H1 (cell line): ENCODE measurements around the gene UBE4B. TPM values are rescaled to one million over a fixed set of nuclear protein-coding genes. Genes with fewer than 3 reads are reported as not detected.

ENCODE experiments used
- CTCF ChIA-PET: fragments of 300-600 bp; sonication (Branson Sonifier 250); formaldehyde crosslinking; loops from one replicate; lab custom pipeline; 2021; ENCODE audit not compliant: partially characterized antibody; lab: Charles Lee
- POLR2A ChIA-PET: fragments of 300-600 bp; sonication (Branson Sonifier 250); formaldehyde crosslinking; loops from one replicate; lab custom pipeline; 2021; ENCODE audit warnings: inconsistent platforms; ENCODE audit not compliant: partially characterized antibody; lab: Charles Lee
- DNase-seq, 2 experiments: peaks; one replicate each; pipeline versions ENCODE4 v3.0.0 to v3.0.0-alpha.2; 2010 to 2022; ENCODE audit warnings: low spot score in 2 of 2, low read depth in 1 of 2, mixed read lengths in 1 of 2
- FAIRE-seq: peaks from 2 replicates; lab custom pipeline; 2011; peaks lifted over from hg19 to GRCh38; lab: Jason Lieb, UNC
- H2AFZ ChIP-seq: 2 replicates; pipeline ENCODE4 v1.8.1; 2012; ENCODE audit warnings: low read length, inconsistent platforms
- H2AK5ac ChIP-seq: 2 replicates; pipeline ENCODE4 v1.6.1; 2013; ENCODE audit warnings: low read depth, low read length
- H2BK120ac ChIP-seq: replicated peaks from 2 replicates; pipeline ENCODE3; 2013; ENCODE audit warnings: low read depth, low read length, inconsistent platforms
- H2BK12ac ChIP-seq: 2 replicates; pipeline ENCODE4 v1.6.1; 2013; ENCODE audit warnings: low read depth, low read length
- H2BK15ac ChIP-seq: 2 replicates; pipeline ENCODE4 v1.6.1; 2013; ENCODE audit warnings: low read length
- H2BK20ac ChIP-seq: 2 replicates; pipeline ENCODE4 v1.6.1; 2013; ENCODE audit warnings: low read length
- H2BK5ac ChIP-seq: 2 replicates; pipeline ENCODE4 v1.6.1; 2013; ENCODE audit warnings: low read depth, low read length
- H3K14ac ChIP-seq: 2 replicates; pipeline ENCODE4 v1.6.1; 2013; ENCODE audit warnings: inconsistent platforms; ENCODE audit not compliant: insufficient read length
- H3K18ac ChIP-seq: 2 replicates; pipeline ENCODE4 v1.6.1; 2013; ENCODE audit warnings: low read length; ENCODE audit errors: extremely low read depth
- H3K23ac ChIP-seq: 2 replicates; pipeline ENCODE4 v1.6.1; 2013; ENCODE audit warnings: inconsistent platforms; ENCODE audit not compliant: insufficient read length
- H3K23me2 ChIP-seq: 2 replicates; pipeline ENCODE4 v1.6.1; 2013; ENCODE audit warnings: low read depth, low read length
- H3K27ac ChIP-seq: 2 replicates; pipeline ENCODE4 v1.6.1; 2011; ENCODE audit warnings: low read depth, low read length, inconsistent platforms
- H3K27me3 ChIP-seq, 4 experiments: replicated peaks in 1 of 4; 1 replicate in 1 of 4; 2 replicates in 3 of 4; pipeline versions ENCODE4 v1.6.1 to v1.8.1; 2011 to 2013; ENCODE audit warnings: low read length in 3 of 4, mild to moderate bottlenecking in 3 of 4, inconsistent platforms in 2 of 4, mixed read lengths in 2 of 4, moderate library complexity in 1 of 4; ENCODE audit not compliant: control insufficient read depth in 3 of 4, insufficient read depth in 3 of 4; ENCODE audit errors: extremely low read depth in 1 of 4
- H3K36me3 ChIP-seq, 4 experiments: 2 replicates each; pipeline versions ENCODE4 v1.6.1 to v1.8.1; 2011 to 2013; ENCODE audit warnings: mild to moderate bottlenecking in 4 of 4, low read length in 3 of 4, moderate library complexity in 2 of 4, control low read depth in 1 of 4, inconsistent platforms in 1 of 4; ENCODE audit not compliant: insufficient read depth in 4 of 4, control insufficient read depth in 2 of 4
- H3K4ac ChIP-seq: replicated peaks from 2 replicates; pipeline ENCODE3; 2013; ENCODE audit warnings: low read length, low read depth, mixed read lengths, inconsistent platforms; ENCODE audit not compliant: insufficient read length
- H3K4me1 ChIP-seq, 4 experiments: replicated peaks in 1 of 4; 1 replicate in 1 of 4; 2 replicates in 3 of 4; pipeline versions ENCODE4 v1.6.1 to v1.8.1; 2011 to 2013; ENCODE audit warnings: low read length in 3 of 4, inconsistent platforms in 2 of 4, mixed read lengths in 1 of 4; ENCODE audit not compliant: insufficient read depth in 4 of 4, control insufficient read depth in 3 of 4
- H3K4me2 ChIP-seq, 2 experiments: 2 replicates each; pipeline versions ENCODE4 v1.6.1 to v1.8.1; 2011 to 2013; ENCODE audit warnings: low read depth in 2 of 2, low read length in 2 of 2, control low read depth in 1 of 2, inconsistent platforms in 1 of 2, mild to moderate bottlenecking in 1 of 2; ENCODE audit not compliant: insufficient read depth in 1 of 2
- H3K4me3 ChIP-seq, 4 experiments: fragments of 200-600, 300-600 bp in 1 of 4; sonication (generic), shearing (Covaris generic), sonication (Bioruptor Twin) in 1 of 4; 2 replicates each; pipeline versions ENCODE4 v1.5.1 to v1.8.1; 2011 to 2016; ENCODE audit warnings: low read length in 4 of 4, low read depth in 3 of 4, control low read depth in 2 of 4, inconsistent platforms in 2 of 4, mild to moderate bottlenecking in 2 of 4, mixed read lengths in 1 of 4, moderate library complexity in 1 of 4; ENCODE audit not compliant: insufficient read depth in 2 of 4; ENCODE audit errors: extremely low read depth in 1 of 4
- H3K56ac ChIP-seq: replicated peaks from 2 replicates; pipeline ENCODE3; 2013; ENCODE audit warnings: low read depth, mild to moderate bottlenecking, mixed read lengths, low read length, inconsistent platforms; ENCODE audit not compliant: insufficient read length
- H3K79me1 ChIP-seq: 2 replicates; pipeline ENCODE4 v1.6.1; 2013; ENCODE audit warnings: low read depth, low read length, control low read depth
- H3K79me2 ChIP-seq, 2 experiments: 2 replicates each; pipeline versions ENCODE4 v1.6.1 to v1.8.1; 2012 to 2013; ENCODE audit warnings: low read length in 2 of 2, mild to moderate bottlenecking in 2 of 2, inconsistent platforms in 1 of 2; ENCODE audit not compliant: insufficient read depth in 2 of 2, control insufficient read depth in 1 of 2
- H3K9ac ChIP-seq, 4 experiments: replicated peaks in 1 of 4; 1 replicate in 1 of 4; 2 replicates in 3 of 4; pipeline versions ENCODE4 v1.6.1 to v1.8.1; 2011 to 2013; ENCODE audit warnings: low read depth in 3 of 4, low read length in 3 of 4, control low read depth in 2 of 4, mild to moderate bottlenecking in 2 of 4, moderate library complexity in 2 of 4, inconsistent platforms in 1 of 4; ENCODE audit errors: extremely low read depth in 1 of 4
- H3K9me3 ChIP-seq, 2 experiments: 2 replicates each; pipeline versions ENCODE4 v1.6.1 to v1.8.1; 2012 to 2013; ENCODE audit warnings: mild to moderate bottlenecking in 2 of 2, moderate library complexity in 2 of 2, control low read depth in 1 of 2, inconsistent platforms in 1 of 2, low read depth in 1 of 2, low read length in 1 of 2, mixed read lengths in 1 of 2; ENCODE audit not compliant: insufficient read depth in 2 of 2
- H4K20me1 ChIP-seq, 2 experiments: replicated peaks in 1 of 2; 2 replicates each; pipeline versions ENCODE3 to v1.8.1; 2011 to 2013; ENCODE audit warnings: inconsistent platforms in 2 of 2, low read length in 2 of 2, mild to moderate bottlenecking in 1 of 2; ENCODE audit not compliant: insufficient read depth in 2 of 2, control insufficient read depth in 1 of 2
- H4K5ac ChIP-seq: 2 replicates; pipeline ENCODE4 v1.6.1; 2013; ENCODE audit warnings: low read length, low read depth, mixed read lengths, inconsistent platforms; ENCODE audit not compliant: insufficient read length
- H4K8ac ChIP-seq: 2 replicates; pipeline ENCODE4 v1.8.0; 2013; ENCODE audit warnings: mild to moderate bottlenecking, moderate library complexity, low read length, inconsistent platforms; ENCODE audit not compliant: insufficient read depth; ENCODE audit errors: extremely low read depth
- H4K91ac ChIP-seq: replicated peaks from 2 replicates; pipeline ENCODE3; 2013; ENCODE audit warnings: low read length, mixed read lengths, inconsistent platforms; ENCODE audit not compliant: insufficient read length
- EZH2 ChIP-seq: fragments of 200-600 bp; sonication (generic); IDR thresholded peaks from 2 replicates; pipeline ENCODE4 v1.7.1; 2012; ENCODE audit warnings: low read depth, mild to moderate bottlenecking, moderate library complexity, low read length, inconsistent platforms; ENCODE audit not compliant: severe bottlenecking
- KDM1A ChIP-seq: fragments of 200-600, 300-600 bp; sonication (generic); IDR thresholded peaks from 2 replicates; pipeline ENCODE4 v1.7.1; 2016; ENCODE audit warnings: mild to moderate bottlenecking, low read length, borderline replicate concordance
- KDM5A ChIP-seq: fragments of 200-600 bp; IDR thresholded peaks from 2 replicates; pipeline ENCODE4 v1.7.1; 2012; ENCODE audit warnings: mild to moderate bottlenecking, low read length, inconsistent platforms, mixed read lengths
- NANOG ChIP-seq: IDR thresholded peaks from 2 replicates; pipeline ENCODE4 v1.6.1; 2011; ENCODE audit warnings: low read length, low read depth, mild to moderate bottlenecking, inconsistent platforms; ENCODE audit not compliant: insufficient read depth, poor library complexity, severe bottlenecking
- POLR2A ChIP-seq, 2 experiments: IDR thresholded peaks; 1 replicate in 1 of 2; 2 replicates in 1 of 2; pipeline ENCODE4 v1.6.1; 2011; ENCODE audit warnings: low read depth in 2 of 2, low read length in 2 of 2, mild to moderate bottlenecking in 2 of 2; ENCODE audit errors: control extremely low read depth in 1 of 2
- TAF7 ChIP-seq: optimal IDR thresholded peaks from 2 replicates; pipeline ENCODE3; 2011; ENCODE audit warnings: low read depth, mild to moderate bottlenecking, inconsistent platforms, low read length, moderate library complexity, borderline replicate concordance
- WGBS, 2 experiments: shearing (Covaris generic) in 1 of 2; methylation state at CpG; one replicate each; pipeline versions ENCODE4 v1.1.6 to v1.1.7; 2013 to 2015; ENCODE audit warnings: low lambda C conversion rate in 2 of 2, mixed read lengths in 2 of 2, inconsistent platforms in 1 of 2, low coverage in 1 of 2, missing lambda C conversion rate in 1 of 2; ENCODE audit not compliant: insufficient replicate concordance in 2 of 2, insufficient coverage in 1 of 2, insufficient read length in 1 of 2; ENCODE audit errors: extremely low coverage in 1 of 2, missing lambda C conversion rate in 1 of 2; 5-methylcytosine and 5-hydroxymethylcytosine counted together
- polyA plus RNA-seq, 7 experiments: library from polyadenylated mRNA; depleted of rRNA in 3 of 7; stranded (reverse) in 5 of 7; unstranded in 2 of 7; fragments of >200 nt in 5 of 7; fragments of 200-250 nt in 2 of 7; gene quantifications; 1 replicate in 5 of 7; 2 replicates in 1 of 7; 4 replicates in 1 of 7; pipeline versions ENCODE4 v1.2.1 to v1.2.3, GENCODE V29; 2011 to 2013; ENCODE audit warnings: missing spikeins in 2 of 7, mixed read lengths in 2 of 7
- total RNA-seq: library from RNA; stranded (reverse); fragmentation: NEBNext Ultra II Directional; extraction: Animal tissue kit (Norgen Biotek cat#: 25700); gene quantifications from 2 replicates; pipeline ENCODE4 v1.2.1, GENCODE V29; 2021
- TF ChIP-seq, protein P1 (sequence below), 3 experiments: IDR thresholded peaks; 1 replicate in 2 of 3; 2 replicates in 1 of 3; pipeline versions ENCODE4 v1.5.1 to v1.6.1; 2011; ENCODE audit warnings: low read length in 3 of 3, mild to moderate bottlenecking in 3 of 3, inconsistent platforms in 2 of 3, low read depth in 1 of 3, moderate library complexity in 1 of 3; ENCODE audit not compliant: insufficient read depth in 1 of 3; ENCODE audit errors: control extremely low read depth in 1 of 3

The UBE4B gene
- total and polyA plus RNA-seq, 2 of the 8 experiments (the other 6 are each of a cell fraction or from before 2014, with no cell fraction given): 24.5 to 90.1 TPM

DNA sequence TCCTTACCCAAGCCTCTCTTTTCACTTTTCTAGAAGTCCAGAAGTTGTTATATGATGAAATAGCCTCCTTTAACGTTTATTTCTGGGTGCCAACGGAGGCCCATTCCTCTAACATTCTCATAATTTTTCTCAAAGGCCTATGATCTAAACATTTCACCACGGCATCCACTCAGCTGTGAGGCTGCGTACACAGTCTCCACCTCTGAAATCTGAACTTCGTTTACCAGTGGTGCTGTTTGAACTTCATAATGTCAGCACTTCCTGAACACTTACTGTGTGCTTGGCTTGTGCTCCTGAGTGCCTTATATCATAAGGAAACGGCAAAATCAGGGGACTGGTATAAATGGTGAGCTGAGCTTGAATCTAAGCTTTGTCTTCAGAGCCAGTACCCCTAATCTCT is 47.8 kb upstream of the UBE4B start:
- Histone ChIP-seq H2BK120ac (no peak overlapping the region), H4K5ac (no peak overlapping the region), H4K8ac (no peak overlapping the region), H2BK15ac (no peak overlapping the region), H2BK20ac (no peak overlapping the region), H3K9ac (no peak overlapping the region), H3K56ac (no peak overlapping the region), H3K14ac (no peak overlapping the region), H3K9me3 (no peaks in the 10 kb centered on the region), H2BK5ac (no peak overlapping the region), H4K91ac (no peak overlapping the region), H4K20me1 (no peaks in the 10 kb centered on the region), H3K79me1 (no peaks in the 10 kb centered on the region), H3K18ac (no peak overlapping the region), H3K4me3 (no peak overlapping the region), H3K36me3 (no peaks in the 10 kb centered on the region), H3K4ac (no peak overlapping the region), H3K4me1 (no peaks in the 10 kb centered on the region), H3K23me2 (no peaks in the 10 kb centered on the region)
- ChIA-PET POLR2A (no interaction called here), CTCF (no interaction called here)
- FAIRE-seq (no peak), DNase-seq (no peak)
- 76% methylated on average over 6 of the region's 6 CpGs; no CpG with 5 or more reads in 1 of the 2 experiments for WGBS, 2 experiments
- no peak for TF ChIP-seq NANOG
- TF ChIP-seq TAF7: no peak
- TF ChIP-seq POLR2A (IDR thresholded peaks at IDR 0.05; ENCODE audit: control extremely low read depth in 1 of 2, low read depth in 2 of 2, low read length in 2 of 2): no peak
- TF ChIP-seq, protein P1, sequence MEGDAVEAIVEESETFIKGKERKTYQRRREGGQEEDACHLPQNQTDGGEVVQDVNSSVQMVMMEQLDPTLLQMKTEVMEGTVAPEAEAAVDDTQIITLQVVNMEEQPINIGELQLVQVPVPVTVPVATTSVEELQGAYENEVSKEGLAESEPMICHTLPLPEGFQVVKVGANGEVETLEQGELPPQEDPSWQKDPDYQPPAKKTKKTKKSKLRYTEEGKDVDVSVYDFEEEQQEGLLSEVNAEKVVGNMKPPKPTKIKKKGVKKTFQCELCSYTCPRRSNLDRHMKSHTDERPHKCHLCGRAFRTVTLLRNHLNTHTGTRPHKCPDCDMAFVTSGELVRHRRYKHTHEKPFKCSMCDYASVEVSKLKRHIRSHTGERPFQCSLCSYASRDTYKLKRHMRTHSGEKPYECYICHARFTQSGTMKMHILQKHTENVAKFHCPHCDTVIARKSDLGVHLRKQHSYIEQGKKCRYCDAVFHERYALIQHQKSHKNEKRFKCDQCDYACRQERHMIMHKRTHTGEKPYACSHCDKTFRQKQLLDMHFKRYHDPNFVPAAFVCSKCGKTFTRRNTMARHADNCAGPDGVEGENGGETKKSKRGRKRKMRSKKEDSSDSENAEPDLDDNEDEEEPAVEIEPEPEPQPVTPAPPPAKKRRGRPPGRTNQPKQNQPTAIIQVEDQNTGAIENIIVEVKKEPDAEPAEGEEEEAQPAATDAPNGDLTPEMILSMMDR (IDR thresholded peaks at IDR 0.05; ENCODE audit: control extremely low read depth in 1 of 3, insufficient read depth in 1 of 3, low read depth in 1 of 3, low read length in 3 of 3): no peak
- no peak for TF ChIP-seq KDM1A
- TF ChIP-seq KDM5A: no peak
- TF ChIP-seq EZH2: no peak
- TF ChIP-seq, all 59 proteins: peak for 0
- no peak overlapping the region for H3K23ac ChIP-seq
- no peak overlapping the region for H2AFZ ChIP-seq
- H2AK5ac ChIP-seq: no peak overlapping the region
- no peak overlapping the region for H3K4me2 ChIP-seq
- H2BK12ac ChIP-seq: no peak overlapping the region
- no peak overlapping the region for H3K27ac ChIP-seq
- no peaks in the 10 kb centered on the region for H3K79me2 ChIP-seq
- no peaks in the 10 kb centered on the region for H3K27me3 ChIP-seq
